Measurements from ENCODE around the gene MN1. TPM values are rescaled to one million over a fixed set of nuclear protein-coding genes. Genes with fewer than 3 reads are reported as not detected.
A peak's percentile ranks its signal among the peaks of the same experiment; 100 is the strongest.

Gene MN1
- total RNA-seq, 1 experiment from 2014 or later, result 1.9 TPM

- no peak for DNase-seq
- no peak overlapping the region for H3K4me3 ChIP-seq
- no peaks in the 10 kb centered on the region for H3K9me3 ChIP-seq
- no peaks in the 10 kb centered on the region for H3K36me3 ChIP-seq
- H3K27me3 ChIP-seq, result no peaks in the 10 kb centered on the region
Measured at GRCh38 chr22:27761000-27761399, 40.6 kb downstream of the MN1 start.

- Histone ChIP-seq H3K27me3 (no peaks in the 10 kb centered on the region), H3K4me3 (no peak overlapping the region), H3K36me3 (no peaks in the 10 kb centered on the region), H3K9me3 (no peaks in the 10 kb centered on the region)
- DNase-seq, result no peak
Measured at GRCh38 chr22:27760474-27760873, 41.1 kb downstream of the MN1 start.

GRCh38 chr22:27757928-27758525 is 43.5 kb downstream of the MN1 start:
- H3K9me3 ChIP-seq, result no peaks in the 10 kb centered on the region
- no peak for DNase-seq
- no peaks in the 10 kb centered on the region for H3K27me3 ChIP-seq

GRCh38 chr22:27756212-27756660 is 45.3 kb downstream of the MN1 start:
- Histone ChIP-seq H3K4me3 (no peak overlapping the region), H3K36me3 (no peaks in the 10 kb centered on the region), H3K9me3 (no peaks in the 10 kb centered on the region), H3K27me3 (no peaks in the 10 kb centered on the region)
- no peak for DNase-seq

More at GRCh38 chr22:27757928-27758525, 43.5 kb downstream of the MN1 start:
- H3K4me3 ChIP-seq, result no peak overlapping the region
- no peaks in the 10 kb centered on the region for H3K36me3 ChIP-seq

- Histone ChIP-seq H3K9me3 (no peaks in the 10 kb centered on the region), H3K36me3 (no peaks in the 10 kb centered on the region), H3K4me3 (no peak overlapping the region), H3K27me3 (no peaks in the 10 kb centered on the region)
- DNase-seq, result no peak
Measured at GRCh38 chr22:27755521-27756211, 45.9 kb downstream of the MN1 start.

- Histone ChIP-seq H3K36me3 (no peaks in the 10 kb centered on the region), H3K4me3 (no peak overlapping the region), H3K27me3 (no peaks in the 10 kb centered on the region), H3K9me3 (no peaks in the 10 kb centered on the region)
- DNase-seq, result no peak
Measured at GRCh38 chr22:27754888-27755480, 46.6 kb downstream of the MN1 start.

GRCh38 chr22:27754247-27754887 is 47.2 kb downstream of the MN1 start:
- H3K27me3 ChIP-seq, result no peaks in the 10 kb centered on the region
- no peak overlapping the region for H3K4me3 ChIP-seq
- no peaks in the 10 kb centered on the region for H3K36me3 ChIP-seq
- no peak for DNase-seq
- no peaks in the 10 kb centered on the region for H3K9me3 ChIP-seq

GRCh38 chr22:27752771-27753170 is 48.8 kb downstream of the MN1 start:
- peak; percentile 95 for DNase-seq
- H3K9me3 ChIP-seq, result no peaks in the 10 kb centered on the region
- H3K27me3 ChIP-seq, result no peaks in the 10 kb centered on the region
- no peaks in the 10 kb centered on the region for H3K36me3 ChIP-seq
- no peak overlapping the region for H3K4me3 ChIP-seq

- DNase-seq, result no peak
- H3K27me3 ChIP-seq, result no peaks in the 10 kb centered on the region
- H3K9me3 ChIP-seq, result no peaks in the 10 kb centered on the region
Measured at GRCh38 chr22:27752141-27752540, 49.4 kb downstream of the MN1 start.

GRCh38 chr22:27751277-27752070 is 50.1 kb downstream of the MN1 start:
- Histone ChIP-seq H3K9me3 (no peaks in the 10 kb centered on the region), H3K36me3 (no peaks in the 10 kb centered on the region), H3K4me3 (no peak overlapping the region), H3K27me3 (no peaks in the 10 kb centered on the region)
- no peak for DNase-seq

More at GRCh38 chr22:27752141-27752540, 49.4 kb downstream of the MN1 start:
- Histone ChIP-seq H3K4me3 (no peak overlapping the region), H3K36me3 (no peaks in the 10 kb centered on the region)

- no peaks in the 10 kb centered on the region for H3K9me3 ChIP-seq
- H3K27me3 ChIP-seq, result no peaks in the 10 kb centered on the region
- H3K4me3 ChIP-seq, result no peak overlapping the region
- no peak for DNase-seq
- H3K36me3 ChIP-seq, result no peaks in the 10 kb centered on the region
Measured at GRCh38 chr22:27750584-27751265, 50.8 kb downstream of the MN1 start.

GRCh38 chr22:27749597-27750225 is 51.8 kb downstream of the MN1 start:
- no peaks in the 10 kb centered on the region for H3K36me3 ChIP-seq
- no peaks in the 10 kb centered on the region for H3K9me3 ChIP-seq
- H3K27me3 ChIP-seq, result no peaks in the 10 kb centered on the region
- no peak overlapping the region for H3K4me3 ChIP-seq
- DNase-seq, result no peak

GRCh38 chr22:27748751-27749191 is 52.8 kb downstream of the MN1 start:
- peak; percentile 44 for DNase-seq
- H3K9me3 ChIP-seq, result no peaks in the 10 kb centered on the region

GRCh38 chr22:27748349-27748748 is 53.2 kb downstream of the MN1 start:
- no peaks in the 10 kb centered on the region for H3K36me3 ChIP-seq
- H3K27me3 ChIP-seq, result no peaks in the 10 kb centered on the region
- DNase-seq, result no peak
- no peaks in the 10 kb centered on the region for H3K9me3 ChIP-seq
- H3K4me3 ChIP-seq, result no peak overlapping the region

More at GRCh38 chr22:27748751-27749191, 52.8 kb downstream of the MN1 start:
- no peak overlapping the region for H3K4me3 ChIP-seq
- H3K36me3 ChIP-seq, result no peaks in the 10 kb centered on the region
- H3K27me3 ChIP-seq, result no peaks in the 10 kb centered on the region

- H3K4me3 ChIP-seq, result no peak overlapping the region
- H3K9me3 ChIP-seq, result no peaks in the 10 kb centered on the region
- no peaks in the 10 kb centered on the region for H3K36me3 ChIP-seq
- no peaks in the 10 kb centered on the region for H3K27me3 ChIP-seq
- no peak for DNase-seq
Measured at GRCh38 chr22:27747396-27748221, 53.9 kb downstream of the MN1 start.
